ENCODE data around the gene MAPKAPK3. TPM values are rescaled to one million over a fixed set of nuclear protein-coding genes. Genes with fewer than 3 reads are reported as not detected.
"Not testable (repeated sequence)": the region's sequence is repeated elsewhere in the genome, so short reads cannot be mapped to it uniquely, and the experiment has no call there.

Gene MAPKAPK3
- total and polyA plus RNA-seq, 5 donors from 2014 or later: 42.9 to 52.9 (median 48.9) TPM

DNA sequence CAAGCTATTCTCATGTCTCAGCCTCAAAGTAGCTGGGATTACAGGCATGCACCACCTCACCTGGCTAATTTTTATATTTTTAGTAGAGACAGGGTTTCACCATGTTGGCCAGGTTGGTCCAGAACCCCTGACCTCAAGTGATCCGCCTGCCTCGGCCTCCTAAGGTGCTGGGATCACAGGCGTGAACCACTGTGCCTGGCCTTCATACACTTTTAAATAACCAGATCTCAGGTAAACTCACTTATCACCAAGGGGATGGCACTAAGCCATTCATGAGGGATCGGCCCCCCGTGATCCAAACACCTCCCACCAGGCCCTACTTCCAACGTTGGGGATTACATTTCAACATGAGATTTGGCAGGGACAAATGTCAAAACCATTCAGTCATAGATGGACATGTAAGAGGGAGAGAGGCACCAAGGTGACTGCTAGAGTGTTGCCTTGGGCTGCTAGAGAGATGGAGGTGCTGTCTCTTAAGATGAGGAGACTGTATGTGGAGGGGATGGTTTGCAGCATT lies 44.4 kb downstream of the MAPKAPK3 start:
- no peak for ATAC-seq (ENCODE audit: low read depth in 2 of 2)
- Mint-ChIP-seq H3K9me3 (no peaks in the 10 kb centered on the region), H3K27me3 (no peaks in the 10 kb centered on the region), H3K36me3 (no peaks in the 10 kb centered on the region), H3K27ac (peak overlapping the region in 1 of 3 donors; percentile 18), H3K4me1 (peaks cover 0 to 10% (median 3%) of the 10 kb centered on the region in 4 donors), H3K4me3 (no peak overlapping the region)
- H3K4me3 ChIP-seq (ENCODE audit: low read depth, low read length): no peak overlapping the region
- no peak overlapping the region for H3K27ac ChIP-seq (ENCODE audit: insufficient read depth, low read length, poor library complexity, severe bottlenecking)
- no peaks in the 10 kb centered on the region for H3K36me3 ChIP-seq (ENCODE audit: control insufficient read depth, insufficient read depth, low read length)
- DNase-seq: no peak
- no peaks in the 10 kb centered on the region for H3K9me3 ChIP-seq (ENCODE audit: control insufficient read depth in 2 of 2, low read length in 2 of 2)
- no peaks in the 10 kb centered on the region for H3K4me1 ChIP-seq (ENCODE audit: control insufficient read depth, insufficient read depth, low read length, poor library complexity, severe bottlenecking)
- H3K27me3 ChIP-seq (ENCODE audit: control insufficient read depth, insufficient read depth, low read length): no peaks in the 10 kb centered on the region

DNA sequence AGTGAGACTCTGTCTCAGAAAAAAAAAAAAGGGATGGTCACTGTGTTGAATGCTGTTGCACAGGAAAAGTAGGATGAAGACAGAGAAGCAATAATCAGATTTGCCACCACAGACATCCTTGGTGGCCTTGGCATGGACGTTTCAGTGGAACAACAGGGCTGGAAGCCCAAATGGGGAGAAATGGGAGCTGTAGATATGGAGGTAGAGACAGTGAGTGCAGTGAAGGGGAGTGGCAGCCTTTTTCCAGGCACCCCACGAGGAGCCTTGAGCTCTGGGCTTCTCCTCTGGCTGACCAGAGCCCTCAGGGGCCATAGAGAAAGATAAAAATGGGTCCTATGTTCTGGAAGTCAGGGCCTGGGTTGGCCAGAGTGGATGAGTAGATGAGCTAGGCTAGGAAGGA lies 45.5 kb downstream of the MAPKAPK3 start:
- H3K9me3 Mint-ChIP-seq: no peaks in the 10 kb centered on the region
- peaks cover 0 to 8% (median 3%) of the 10 kb centered on the region in 4 donors for H3K4me1 Mint-ChIP-seq
- Histone ChIP-seq H3K4me1 (ENCODE audit: control insufficient read depth, insufficient read depth, low read length, poor library complexity, severe bottlenecking) (no peaks in the 10 kb centered on the region), H3K27ac (ENCODE audit: insufficient read depth, low read length, poor library complexity, severe bottlenecking) (no peak overlapping the region), H3K9me3 (ENCODE audit: control insufficient read depth in 2 of 2, low read length in 2 of 2) (no peaks in the 10 kb centered on the region), H3K27me3 (ENCODE audit: control insufficient read depth, insufficient read depth, low read length) (no peaks in the 10 kb centered on the region), H3K4me3 (ENCODE audit: low read depth, low read length) (no peak overlapping the region), H3K36me3 (ENCODE audit: control insufficient read depth, insufficient read depth, low read length) (no peaks in the 10 kb centered on the region)
- H3K36me3 Mint-ChIP-seq: no peaks in the 10 kb centered on the region
- no peak for ATAC-seq (ENCODE audit: low read depth in 2 of 2)
- DNase-seq: no peak
- H3K27ac Mint-ChIP-seq: peak overlapping the region in 1 of 3 donors; percentile 2
- H3K27me3 Mint-ChIP-seq: no peaks in the 10 kb centered on the region
- H3K4me3 Mint-ChIP-seq: no peak overlapping the region

DNA sequence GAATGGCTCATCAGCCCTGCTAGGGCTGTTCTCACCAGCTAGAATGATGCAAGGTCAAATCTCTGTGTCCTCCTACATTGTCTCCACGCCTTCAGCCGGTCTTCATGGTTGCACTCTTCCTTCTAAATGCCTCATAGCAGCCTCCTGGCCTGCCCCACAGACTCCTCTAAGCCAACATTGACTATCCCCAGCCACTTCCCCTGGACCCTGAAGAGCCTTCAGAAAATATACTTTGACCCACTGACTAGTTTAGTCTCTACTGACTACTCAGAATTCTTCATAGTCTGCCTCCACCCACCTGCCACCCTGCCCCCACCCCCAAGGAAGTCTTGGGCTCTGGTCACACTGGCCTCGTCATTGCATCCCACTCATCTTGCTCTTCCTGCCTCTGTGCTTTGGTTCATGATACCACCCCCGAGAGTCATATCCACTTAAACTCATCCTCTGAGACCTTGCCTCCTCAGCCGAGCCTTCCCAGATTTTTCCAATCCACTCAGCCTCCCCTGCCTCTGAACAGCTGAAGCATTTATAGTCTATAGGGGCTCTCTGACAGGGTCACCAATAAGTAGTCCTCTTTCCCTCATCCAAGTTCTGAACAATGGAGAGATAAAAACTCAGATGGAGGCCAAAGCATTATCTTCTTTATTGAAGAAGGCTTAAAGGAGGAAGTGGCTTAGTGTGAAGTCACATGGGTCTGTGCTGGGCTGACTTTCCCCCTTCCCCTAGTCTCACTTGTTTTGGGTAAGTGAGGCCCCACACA lies 48.3 kb downstream of the MAPKAPK3 start:
- no peaks in the 10 kb centered on the region for H3K36me3 Mint-ChIP-seq
- no peak overlapping the region for H3K27ac ChIP-seq (ENCODE audit: insufficient read depth, low read length, poor library complexity, severe bottlenecking)
- ATAC-seq (ENCODE audit: low read depth in 2 of 2) (no peak), DNase-seq (no peak)
- H3K9me3 Mint-ChIP-seq: no peaks in the 10 kb centered on the region
- no peaks in the 10 kb centered on the region for H3K27me3 ChIP-seq (ENCODE audit: control insufficient read depth, insufficient read depth, low read length)
- H3K4me1 ChIP-seq (ENCODE audit: control insufficient read depth, insufficient read depth, low read length, poor library complexity, severe bottlenecking): no peaks in the 10 kb centered on the region
- peaks cover 5% of the 10 kb centered on the region for H3K27me3 Mint-ChIP-seq
- H3K36me3 ChIP-seq (ENCODE audit: control insufficient read depth, insufficient read depth, low read length): no peaks in the 10 kb centered on the region
- H3K9me3 ChIP-seq (ENCODE audit: control insufficient read depth in 2 of 2, low read length in 2 of 2): no peaks in the 10 kb centered on the region
- H3K4me3 Mint-ChIP-seq: no peak overlapping the region
- peak overlapping the region; percentile 6 to 34 (median 21) for H3K27ac Mint-ChIP-seq
- peaks cover 0 to 8% (median 3%) of the 10 kb centered on the region in 4 donors for H3K4me1 Mint-ChIP-seq
- H3K4me3 ChIP-seq (ENCODE audit: low read depth, low read length): no peak overlapping the region

DNA sequence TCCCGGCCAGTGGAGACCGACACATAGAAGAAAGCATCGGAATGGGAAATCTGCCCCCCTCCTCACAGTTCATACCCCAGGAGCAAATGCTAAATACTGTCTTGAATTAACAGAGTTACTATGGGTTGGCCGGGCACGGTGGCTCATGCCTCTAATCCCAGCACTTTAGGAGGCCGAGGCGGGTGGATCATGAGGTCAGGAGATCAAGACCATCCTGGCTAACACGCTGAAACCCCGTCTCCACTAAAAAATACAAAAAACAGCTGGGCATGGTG lies 48.8 kb downstream of the MAPKAPK3 start:
- H3K27me3 Mint-ChIP-seq; H3K36me3 ChIP-seq (ENCODE audit: control insufficient read depth, insufficient read depth, low read length); H3K4me3 ChIP-seq (ENCODE audit: low read depth, low read length); H3K27me3 ChIP-seq (ENCODE audit: control insufficient read depth, insufficient read depth, low read length); H3K4me1 Mint-ChIP-seq; H3K4me1 ChIP-seq (ENCODE audit: control insufficient read depth, insufficient read depth, low read length, poor library complexity, severe bottlenecking); H3K9me3 ChIP-seq (ENCODE audit: control insufficient read depth in 2 of 2, low read length in 2 of 2); H3K9me3 Mint-ChIP-seq; H3K36me3 Mint-ChIP-seq; ATAC-seq (ENCODE audit: low read depth in 2 of 2); DNase-seq; H3K27ac ChIP-seq (ENCODE audit: insufficient read depth, low read length, poor library complexity, severe bottlenecking); H3K4me3 Mint-ChIP-seq: not testable (repeated sequence)
- H3K27ac Mint-ChIP-seq: peak overlapping the region in 1 of 3 donors; percentile 34

DNA sequence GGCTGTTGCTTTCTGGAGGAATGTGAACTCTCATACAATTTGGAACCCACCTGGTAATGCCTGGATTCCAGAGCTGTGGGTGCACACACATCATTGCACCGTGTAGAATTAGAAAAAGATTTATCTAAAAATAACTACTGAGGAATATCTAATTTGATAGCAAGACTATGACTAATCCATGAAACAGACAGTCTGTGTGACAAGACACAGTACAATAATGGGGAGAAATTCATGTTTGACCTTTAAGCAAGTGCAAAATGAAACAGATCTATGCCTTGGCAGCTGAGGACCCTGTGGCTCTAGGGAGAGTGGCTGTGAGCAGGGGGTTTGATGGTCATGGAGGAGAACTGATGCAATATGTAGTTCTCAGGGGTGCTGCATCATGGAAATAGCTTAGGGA lies 49.9 kb downstream of the MAPKAPK3 start:
- H3K9me3 ChIP-seq (ENCODE audit: control insufficient read depth in 2 of 2, low read length in 2 of 2): no peaks in the 10 kb centered on the region
- H3K27me3 ChIP-seq (ENCODE audit: control insufficient read depth, insufficient read depth, low read length): no peaks in the 10 kb centered on the region
- DNase-seq (no peak), ATAC-seq (ENCODE audit: low read depth in 2 of 2) (no peak)
- H3K4me3 ChIP-seq (ENCODE audit: low read depth, low read length): no peak overlapping the region
- H3K4me3 Mint-ChIP-seq: no peak overlapping the region
- no peaks in the 10 kb centered on the region for H3K9me3 Mint-ChIP-seq
- H3K27ac ChIP-seq (ENCODE audit: insufficient read depth, low read length, poor library complexity, severe bottlenecking): no peak overlapping the region
- H3K27ac Mint-ChIP-seq: peak overlapping the region in 1 of 3 donors; percentile 57
- H3K4me1 ChIP-seq (ENCODE audit: control insufficient read depth, insufficient read depth, low read length, poor library complexity, severe bottlenecking): no peaks in the 10 kb centered on the region
- no peaks in the 10 kb centered on the region for H3K36me3 ChIP-seq (ENCODE audit: control insufficient read depth, insufficient read depth, low read length)
- H3K4me1 Mint-ChIP-seq: peaks cover 0 to 8% (median 3%) of the 10 kb centered on the region in 4 donors
- H3K27me3 Mint-ChIP-seq: peaks cover 9% of the 10 kb centered on the region
- no peaks in the 10 kb centered on the region for H3K36me3 Mint-ChIP-seq

DNA sequence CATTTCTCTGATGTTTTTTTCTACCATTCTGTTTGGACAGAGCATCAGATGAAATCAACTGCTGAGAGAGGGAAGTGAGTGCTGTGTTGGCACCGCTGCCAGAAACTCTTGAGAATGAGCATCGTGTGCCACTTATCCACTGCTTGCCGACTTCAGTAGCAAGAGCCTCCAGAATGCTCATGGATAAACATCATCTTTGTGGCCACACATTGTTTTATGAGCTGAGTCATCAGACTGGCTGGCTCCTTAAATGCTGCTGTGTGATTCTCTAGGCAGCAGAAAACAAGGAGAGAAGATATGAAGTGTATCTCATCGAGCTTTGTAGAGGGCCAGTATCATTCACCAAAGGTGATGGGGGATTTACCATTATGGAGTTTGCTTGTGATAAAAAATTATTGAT lies 54.4 kb downstream of the MAPKAPK3 start:
- peaks cover 37% of the 10 kb centered on the region for H3K27me3 Mint-ChIP-seq
- no peaks in the 10 kb centered on the region for H3K36me3 Mint-ChIP-seq
- H3K36me3 ChIP-seq (ENCODE audit: control insufficient read depth, insufficient read depth, low read length): no peaks in the 10 kb centered on the region
- no peak overlapping the region for H3K4me3 Mint-ChIP-seq
- no peaks in the 10 kb centered on the region for H3K9me3 Mint-ChIP-seq
- peaks cover 6% of the 10 kb centered on the region for H3K4me1 ChIP-seq (ENCODE audit: control insufficient read depth, insufficient read depth, low read length, poor library complexity, severe bottlenecking)
- no peak overlapping the region for H3K27ac Mint-ChIP-seq
- DNase-seq (no peak), ATAC-seq (ENCODE audit: low read depth in 2 of 2) (no peak)
- H3K9me3 ChIP-seq (ENCODE audit: control insufficient read depth in 2 of 2, low read length in 2 of 2): no peaks in the 10 kb centered on the region
- H3K4me1 Mint-ChIP-seq: peaks cover 0 to 12% (median 7%) of the 10 kb centered on the region in 4 donors
- H3K4me3 ChIP-seq (ENCODE audit: low read depth, low read length): no peak overlapping the region
- no peak overlapping the region for H3K27ac ChIP-seq (ENCODE audit: insufficient read depth, low read length, poor library complexity, severe bottlenecking)
- H3K27me3 ChIP-seq (ENCODE audit: control insufficient read depth, insufficient read depth, low read length): peaks cover 20% of the 10 kb centered on the region

DNA sequence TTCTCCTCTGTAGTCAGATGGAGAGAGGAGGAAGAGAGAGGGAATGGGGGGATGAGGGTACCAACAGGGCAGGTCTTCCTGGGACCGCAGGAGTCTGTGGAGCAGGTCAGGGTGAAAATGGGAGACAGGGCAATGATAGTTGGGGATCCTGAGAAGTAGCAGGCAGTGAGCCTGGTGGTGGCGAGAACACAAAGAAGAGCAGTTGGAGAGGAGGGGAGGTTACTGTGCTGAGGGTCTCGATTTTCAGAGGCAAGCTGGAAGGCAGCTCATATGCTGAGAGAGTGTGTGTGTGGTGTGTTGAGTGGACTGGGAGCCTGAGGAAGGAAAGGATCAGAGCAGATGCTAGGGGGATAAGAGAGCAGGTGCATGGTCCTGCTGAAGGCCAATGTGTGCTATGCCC lies 55.7 kb downstream of the MAPKAPK3 start:
- Mint-ChIP-seq H3K27me3 (peaks cover 47% of the 10 kb centered on the region), H3K9me3 (no peaks in the 10 kb centered on the region), H3K36me3 (no peaks in the 10 kb centered on the region), H3K4me1 (peaks cover 0 to 12% (median 7%) of the 10 kb centered on the region in 4 donors), H3K27ac (no peak overlapping the region), H3K4me3 (peak overlapping the region in 2 of 4 donors; percentile 10 to 43)
- peaks cover 6% of the 10 kb centered on the region for H3K4me1 ChIP-seq (ENCODE audit: control insufficient read depth, insufficient read depth, low read length, poor library complexity, severe bottlenecking)
- H3K36me3 ChIP-seq (ENCODE audit: control insufficient read depth, insufficient read depth, low read length): no peaks in the 10 kb centered on the region
- ATAC-seq (ENCODE audit: low read depth in 2 of 2): no peak
- no peak overlapping the region for H3K4me3 ChIP-seq (ENCODE audit: low read depth, low read length)
- H3K27ac ChIP-seq (ENCODE audit: insufficient read depth, low read length, poor library complexity, severe bottlenecking): no peak overlapping the region
- H3K9me3 ChIP-seq (ENCODE audit: control insufficient read depth in 2 of 2, low read length in 2 of 2): no peaks in the 10 kb centered on the region
- DNase-seq: no peak
- peaks cover 29% of the 10 kb centered on the region for H3K27me3 ChIP-seq (ENCODE audit: control insufficient read depth, insufficient read depth, low read length)

DNA sequence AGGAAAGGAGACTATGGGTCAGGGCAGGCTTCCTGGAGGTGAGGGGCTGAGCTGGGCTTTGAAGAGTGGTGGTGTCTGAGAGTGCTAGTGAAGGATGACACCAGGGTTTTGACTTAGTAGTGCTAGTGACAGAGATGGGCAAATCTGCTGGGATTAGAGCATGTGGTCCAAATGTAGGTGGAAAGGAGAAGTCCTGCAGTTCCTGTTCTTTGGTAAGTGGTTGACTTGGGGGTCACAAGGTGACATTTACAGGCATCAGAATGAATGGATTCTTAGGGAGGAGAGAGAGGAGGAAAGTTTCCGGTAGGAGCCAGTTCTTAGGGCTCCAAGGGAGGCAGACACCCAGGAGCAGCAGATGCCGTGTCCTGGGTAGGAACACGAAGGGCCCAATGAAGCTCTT lies 57.0 kb downstream of the MAPKAPK3 start:
- Histone ChIP-seq H3K27ac (ENCODE audit: insufficient read depth, low read length, poor library complexity, severe bottlenecking) (no peak overlapping the region), H3K36me3 (ENCODE audit: control insufficient read depth, insufficient read depth, low read length) (no peaks in the 10 kb centered on the region), H3K27me3 (ENCODE audit: control insufficient read depth, insufficient read depth, low read length) (peaks cover 39% of the 10 kb centered on the region), H3K4me3 (ENCODE audit: low read depth, low read length) (no peak overlapping the region), H3K4me1 (ENCODE audit: control insufficient read depth, insufficient read depth, low read length, poor library complexity, severe bottlenecking) (peaks cover 6% of the 10 kb centered on the region), H3K9me3 (ENCODE audit: control insufficient read depth in 2 of 2, low read length in 2 of 2) (no peaks in the 10 kb centered on the region)
- Mint-ChIP-seq H3K36me3 (no peaks in the 10 kb centered on the region), H3K27ac (peak overlapping the region in 1 of 3 donors; percentile 53), H3K9me3 (no peaks in the 10 kb centered on the region), H3K4me3 (peak overlapping the region; percentile 81 to 87 (median 84)), H3K27me3 (peaks cover 53% of the 10 kb centered on the region), H3K4me1 (peaks cover 0 to 18% (median 7%) of the 10 kb centered on the region in 4 donors)
- no peak for DNase-seq
- no peak for ATAC-seq (ENCODE audit: low read depth in 2 of 2)
